Measurements from ENCODE around the gene BROX. TPM values are rescaled to one million over a fixed set of nuclear protein-coding genes. Genes with fewer than 3 reads are reported as not detected.

The BROX gene
- total and polyA plus RNA-seq, 2 donors (not counting 3 experiments of a cell fraction or from before 2014, with no cell fraction given): 7.3 to 39.7 TPM

- Histone ChIP-seq H3K9ac (replicated peaks; ENCODE audit: extremely low read depth, insufficient read depth, low read length) (no peak overlapping the region), H4K20me1 (replicated peaks; ENCODE audit: control insufficient read depth, extremely low read depth, insufficient read depth, low read length) (no peaks in the 10 kb centered on the region), H3K9me1 (replicated peaks; ENCODE audit: control insufficient read depth, extremely low read depth, insufficient read depth, low read length) (no peaks in the 10 kb centered on the region), H3K4me2 (ENCODE audit: insufficient read depth, low read length) (no peak overlapping the region), H3K4me1 (ENCODE audit: control insufficient read depth, extremely low read depth, insufficient read depth, low read length) (no peaks in the 10 kb centered on the region), H3K4me3 (replicated peaks in 1 of 3; ENCODE audit: insufficient read depth in 1 of 3, low read depth in 1 of 3, low read length in 3 of 3) (no peak overlapping the region), H3K27ac (ENCODE audit: insufficient read depth, low read depth, low read length) (no peak overlapping the region), H3K79me2 (ENCODE audit: control insufficient read depth, insufficient read depth, low read length) (no peaks in the 10 kb centered on the region), H2AFZ (ENCODE audit: low read depth, low read length) (no peak overlapping the region), H3K36me3 (ENCODE audit: control insufficient read depth in 2 of 2, extremely low read depth in 1 of 2, insufficient read depth in 2 of 2, low read length in 2 of 2) (peaks cover 0 to 20% of the 10 kb centered on the region in 2 experiments), H3K27me3 (ENCODE audit: control insufficient read depth in 2 of 2, insufficient read depth in 2 of 2, low read length in 2 of 2) (no peaks in the 10 kb centered on the region), H3K9me3 (replicated peaks; ENCODE audit: control insufficient read depth, insufficient read depth, low read length) (no peaks in the 10 kb centered on the region)
- TF ChIP-seq POLR2A (IDR thresholded peaks at IDR 0.05; ENCODE audit: low read depth, low read length): no peak
- no peak for TF ChIP-seq JUN (IDR thresholded peaks at IDR 0.05; ENCODE audit: borderline replicate concordance, insufficient read depth, insufficient read length, low read depth)
- TF ChIP-seq EZH2 (IDR thresholded peaks at IDR 0.05; ENCODE audit: borderline replicate concordance, low read depth, low read length, severe bottlenecking): no peak
- TF ChIP-seq MYC (IDR thresholded peaks at IDR 0.05; ENCODE audit: low read depth, low read length): no peak
- TF ChIP-seq FOS (IDR thresholded peaks at IDR 0.05; ENCODE audit: borderline replicate concordance, insufficient read depth, low read length): no peak
- no peak for TF ChIP-seq POLR2AphosphoS5 (IDR thresholded peaks at IDR 0.05; ENCODE audit: insufficient read depth, low read depth, low read length)
- TF ChIP-seq CTCF (IDR thresholded peaks at IDR 0.05; ENCODE audit: extremely low read depth in 1 of 2, insufficient read depth in 1 of 2, low read depth in 1 of 2, low read length in 2 of 2): no peak
- no peak for TF ChIP-seq MAX (IDR thresholded peaks at IDR 0.05; ENCODE audit: insufficient read depth, insufficient read length)
- no peak for TF ChIP-seq GATA2 (IDR thresholded peaks at IDR 0.05; ENCODE audit: insufficient read depth, insufficient read length, low read depth, low read length)
- dilution Hi-C loops (cut with MboI; ENCODE audit: extremely low pct_ligation_motif_present, low sequenced_read_pairs): no loop called here
- no TSS peak for BruUV-seq (replicated peaks)
- ChIA-PET POLR2A (no interaction called here), CTCF (interaction anchor here (0.7 to 2.9 kb wide), 9 partner anchors 8 to 397 kb away, joined by 3 to 17 read pairs (median 6); no protein-coding TSS in a partner anchor)
- no peak for DNase-seq (ENCODE audit: low read depth, low spot score)
- intact Hi-C loops (cut with micrococcal nuclease): no loop called here
- FAIRE-seq: no peak
These were observed 24.1 kb downstream of the BROX start for GRCh38 chr1:222736470-222736869.

Measured in endothelial cell of umbilical vein (primary cell).